ENCODE data around the gene APBB2. TPM values are rescaled to one million over a fixed set of nuclear protein-coding genes. Genes with fewer than 3 reads are reported as not detected.

The APBB2 gene
- total and polyA plus RNA-seq, 4 donors, result 22.7 to 101 (median 64.4) TPM

DNA sequence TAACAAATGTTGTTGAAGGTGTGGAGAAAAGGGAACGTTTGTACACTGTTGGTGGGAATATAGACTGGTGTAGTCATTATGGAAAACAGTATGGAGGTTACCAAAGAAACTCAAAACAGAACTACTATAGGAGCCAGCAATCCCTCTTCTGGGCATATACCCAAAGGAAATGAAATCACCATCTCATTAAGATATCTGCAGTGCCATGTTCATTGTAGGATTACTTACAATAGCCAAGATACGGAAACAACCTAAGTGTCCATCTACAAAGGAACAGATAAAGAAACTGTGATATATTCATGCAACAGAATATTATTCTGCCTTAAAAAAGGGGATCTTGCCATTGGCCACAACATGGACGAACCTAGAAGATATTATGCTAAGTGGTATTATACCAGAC, 22.2 kb downstream of the APBB2 start:
- Histone ChIP-seq H3K4me3 (ENCODE audit: low read length in 2 of 2) (no peak overlapping the region), H3K36me3 (ENCODE audit: control insufficient read depth in 1 of 2, insufficient read depth in 2 of 2, low read length in 1 of 2) (no peaks in the 10 kb centered on the region), H3K9me3 (ENCODE audit: control insufficient read depth, low read length) (no peaks in the 10 kb centered on the region), H3K4me1 (ENCODE audit: control insufficient read depth in 1 of 2, insufficient read depth in 2 of 2, low read length in 2 of 2) (peaks cover 0 to 8% of the 10 kb centered on the region in 2 donors), H3K27ac (ENCODE audit: low read depth in 1 of 2, low read length in 2 of 2) (no peak overlapping the region), H3K27me3 (ENCODE audit: control insufficient read depth in 1 of 2, insufficient read depth in 2 of 2, low read length in 1 of 2) (no peaks in the 10 kb centered on the region)
- no peak for ATAC-seq (ENCODE audit: low FRiP score)
- intact Hi-C loops (cut with DNase I), result no loop called here
- DNase-seq, result no peak
- 41 to 48% methylated on average over 3 of the region's 3 CpGs for WGBS, 2 donors

DNA sequence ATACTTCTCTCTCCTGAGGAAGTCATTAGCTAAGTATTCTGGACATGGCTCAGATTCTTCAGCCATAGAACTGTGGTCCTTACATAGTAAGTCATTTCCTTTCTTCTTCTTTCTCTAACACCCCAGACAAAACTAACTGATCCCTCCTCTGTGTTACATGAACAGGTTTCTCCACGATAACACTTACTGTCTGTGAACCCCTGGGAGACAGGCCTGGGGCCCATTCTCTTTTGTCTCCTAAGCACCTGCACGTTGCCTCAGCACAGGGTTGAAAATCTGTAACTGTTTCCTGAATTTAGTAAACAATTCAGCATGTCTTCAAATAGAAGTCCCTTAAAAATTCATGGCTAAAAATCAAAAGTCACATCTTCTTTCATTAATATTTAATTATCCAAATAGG, 24.7 kb downstream of the APBB2 start:
- H3K4me1 ChIP-seq (ENCODE audit: control insufficient read depth in 1 of 2, insufficient read depth in 2 of 2, low read length in 2 of 2), result peaks cover 2 to 7% of the 10 kb centered on the region in 2 donors
- H3K4me3 ChIP-seq (ENCODE audit: low read length in 2 of 2), result no peak overlapping the region
- WGBS, 2 donors, result 82 to 83% methylated on average over 2 of the region's 2 CpGs
- no peak for DNase-seq
- no peaks in the 10 kb centered on the region for H3K36me3 ChIP-seq (ENCODE audit: control insufficient read depth in 1 of 2, insufficient read depth in 2 of 2, low read length in 1 of 2)
- H3K9me3 ChIP-seq (ENCODE audit: control insufficient read depth, low read length), result no peaks in the 10 kb centered on the region
- ATAC-seq (ENCODE audit: low FRiP score), result no peak
- no peaks in the 10 kb centered on the region for H3K27me3 ChIP-seq (ENCODE audit: control insufficient read depth in 1 of 2, insufficient read depth in 2 of 2, low read length in 1 of 2)
- H3K27ac ChIP-seq (ENCODE audit: low read depth in 1 of 2, low read length in 2 of 2), result no peak overlapping the region
- intact Hi-C loops (cut with DNase I), result no loop called here

DNA sequence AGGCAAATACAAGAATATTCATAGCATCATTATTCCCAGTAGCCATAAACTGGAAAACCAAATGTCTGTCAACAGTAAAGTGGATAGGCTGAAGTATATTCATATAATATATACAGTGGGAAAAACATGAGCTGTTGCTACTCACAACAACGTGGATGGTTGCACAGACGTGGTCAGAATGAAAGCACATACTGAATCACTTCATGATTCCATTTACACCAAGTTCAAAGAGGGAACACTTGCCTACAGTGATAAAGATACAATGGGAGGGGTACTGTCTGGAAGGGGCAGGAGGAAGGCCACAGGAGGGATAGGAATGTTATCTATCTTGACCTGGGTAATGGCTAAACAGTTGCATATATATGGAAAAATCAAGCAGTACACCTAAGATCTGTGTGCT, 25.3 kb downstream of the APBB2 start:
- intact Hi-C loops (cut with DNase I), result no loop called here
- H3K9me3 ChIP-seq (ENCODE audit: control insufficient read depth, low read length), result no peaks in the 10 kb centered on the region
- WGBS, 2 donors, result 70 to 83% methylated on average over 2 of the region's 2 CpGs
- H3K36me3 ChIP-seq (ENCODE audit: control insufficient read depth in 1 of 2, insufficient read depth in 2 of 2, low read length in 1 of 2), result no peaks in the 10 kb centered on the region
- ATAC-seq (ENCODE audit: low FRiP score) (no peak), DNase-seq (no peak)
- H3K4me1 ChIP-seq (ENCODE audit: control insufficient read depth in 1 of 2, insufficient read depth in 2 of 2, low read length in 2 of 2), result peaks cover 2 to 7% of the 10 kb centered on the region in 2 donors
- H3K27ac ChIP-seq (ENCODE audit: low read depth in 1 of 2, low read length in 2 of 2), result no peak overlapping the region
- H3K27me3 ChIP-seq (ENCODE audit: control insufficient read depth in 1 of 2, insufficient read depth in 2 of 2, low read length in 1 of 2), result no peaks in the 10 kb centered on the region
- no peak overlapping the region for H3K4me3 ChIP-seq (ENCODE audit: low read length in 2 of 2)

- DNase-seq, result no peak
- Histone ChIP-seq H3K27ac (ENCODE audit: low read depth in 1 of 2, low read length in 2 of 2) (no peak overlapping the region), H3K27me3 (ENCODE audit: control insufficient read depth in 1 of 2, insufficient read depth in 2 of 2, low read length in 1 of 2) (no peaks in the 10 kb centered on the region), H3K36me3 (ENCODE audit: control insufficient read depth in 1 of 2, insufficient read depth in 2 of 2, low read length in 1 of 2) (no peaks in the 10 kb centered on the region), H3K9me3 (ENCODE audit: control insufficient read depth, low read length) (no peaks in the 10 kb centered on the region), H3K4me3 (ENCODE audit: low read length in 2 of 2) (no peak overlapping the region), H3K4me1 (ENCODE audit: control insufficient read depth in 1 of 2, insufficient read depth in 2 of 2, low read length in 2 of 2) (peaks cover 2 to 7% of the 10 kb centered on the region in 2 donors)
- intact Hi-C loops (cut with DNase I), result no loop called here
- no peak for ATAC-seq (ENCODE audit: low FRiP score)
- 6 to 7% methylated on average over 5 of the region's 5 CpGs for WGBS, 2 donors
Observed at GRCh38 chr4:41185614-41186592, 28.4 kb downstream of the APBB2 start.

GRCh38 chr4:41184009-41184408, 30.3 kb downstream of the APBB2 start:
- Histone ChIP-seq H3K9me3 (ENCODE audit: control insufficient read depth, low read length) (no peaks in the 10 kb centered on the region), H3K27me3 (ENCODE audit: control insufficient read depth in 1 of 2, insufficient read depth in 2 of 2, low read length in 1 of 2) (no peaks in the 10 kb centered on the region), H3K36me3 (ENCODE audit: control insufficient read depth in 1 of 2, insufficient read depth in 2 of 2, low read length in 1 of 2) (no peaks in the 10 kb centered on the region), H3K27ac (ENCODE audit: low read depth in 1 of 2, low read length in 2 of 2) (no peak overlapping the region), H3K4me1 (ENCODE audit: control insufficient read depth in 1 of 2, insufficient read depth in 2 of 2, low read length in 2 of 2) (peaks cover 3 to 5% of the 10 kb centered on the region in 2 donors), H3K4me3 (ENCODE audit: low read length in 2 of 2) (no peak overlapping the region)
- DNase-seq (no peak), ATAC-seq (ENCODE audit: low FRiP score) (no peak)
- intact Hi-C loops (cut with DNase I), result no loop called here
- WGBS, 2 donors, result 78 to 88% methylated on average over 5 of the region's 5 CpGs

- intact Hi-C loops (cut with DNase I), result no loop called here
- WGBS, 2 donors, result 96 to 97% methylated on average over 4 of the region's 4 CpGs
- Histone ChIP-seq H3K27me3 (ENCODE audit: control insufficient read depth in 1 of 2, insufficient read depth in 2 of 2, low read length in 1 of 2) (no peaks in the 10 kb centered on the region), H3K36me3 (ENCODE audit: control insufficient read depth in 1 of 2, insufficient read depth in 2 of 2, low read length in 1 of 2) (no peaks in the 10 kb centered on the region), H3K27ac (ENCODE audit: low read depth in 1 of 2, low read length in 2 of 2) (no peak overlapping the region), H3K4me3 (ENCODE audit: low read length in 2 of 2) (no peak overlapping the region), H3K9me3 (ENCODE audit: control insufficient read depth, low read length) (no peaks in the 10 kb centered on the region), H3K4me1 (ENCODE audit: control insufficient read depth in 1 of 2, insufficient read depth in 2 of 2, low read length in 2 of 2) (peaks cover 3 to 5% of the 10 kb centered on the region in 2 donors)
- DNase-seq (no peak), ATAC-seq (ENCODE audit: low FRiP score) (no peak)
Observed at GRCh38 chr4:41183021-41183553, 31.3 kb downstream of the APBB2 start.

DNA sequence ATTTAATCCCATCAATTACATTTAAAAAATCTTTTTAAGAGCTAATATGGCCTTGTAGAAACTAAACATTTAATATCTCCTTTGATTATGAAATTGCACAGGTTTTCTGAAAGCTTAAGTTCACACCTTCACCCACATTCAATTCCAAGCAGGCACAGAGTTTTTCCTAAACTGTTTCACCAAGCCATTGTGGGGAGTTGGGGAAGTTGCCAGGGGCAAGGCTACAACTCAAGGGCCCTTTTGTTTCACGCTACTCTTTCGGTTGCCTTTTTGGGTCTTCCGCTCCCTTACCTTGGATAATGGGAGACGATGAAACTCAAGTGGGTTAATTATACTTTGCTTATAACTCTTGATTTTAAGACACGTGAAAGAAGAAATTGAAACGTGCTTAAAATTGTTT, 33.3 kb downstream of the APBB2 start:
- Histone ChIP-seq H3K4me3 (ENCODE audit: low read length in 2 of 2) (no peak overlapping the region), H3K36me3 (ENCODE audit: control insufficient read depth in 1 of 2, insufficient read depth in 2 of 2, low read length in 1 of 2) (no peaks in the 10 kb centered on the region), H3K27ac (ENCODE audit: low read depth in 1 of 2, low read length in 2 of 2) (no peak overlapping the region), H3K4me1 (ENCODE audit: control insufficient read depth in 1 of 2, insufficient read depth in 2 of 2, low read length in 2 of 2) (peaks cover 5 to 11% of the 10 kb centered on the region in 2 donors), H3K9me3 (ENCODE audit: control insufficient read depth, low read length) (no peaks in the 10 kb centered on the region), H3K27me3 (ENCODE audit: control insufficient read depth in 1 of 2, insufficient read depth in 2 of 2, low read length in 1 of 2) (no peaks in the 10 kb centered on the region)
- intact Hi-C loops (cut with DNase I), result no loop called here
- ATAC-seq (ENCODE audit: low FRiP score) (no peak), DNase-seq (no peak)
- 94 to 95% methylated on average over 6 of the region's 6 CpGs for WGBS, 2 donors

DNA sequence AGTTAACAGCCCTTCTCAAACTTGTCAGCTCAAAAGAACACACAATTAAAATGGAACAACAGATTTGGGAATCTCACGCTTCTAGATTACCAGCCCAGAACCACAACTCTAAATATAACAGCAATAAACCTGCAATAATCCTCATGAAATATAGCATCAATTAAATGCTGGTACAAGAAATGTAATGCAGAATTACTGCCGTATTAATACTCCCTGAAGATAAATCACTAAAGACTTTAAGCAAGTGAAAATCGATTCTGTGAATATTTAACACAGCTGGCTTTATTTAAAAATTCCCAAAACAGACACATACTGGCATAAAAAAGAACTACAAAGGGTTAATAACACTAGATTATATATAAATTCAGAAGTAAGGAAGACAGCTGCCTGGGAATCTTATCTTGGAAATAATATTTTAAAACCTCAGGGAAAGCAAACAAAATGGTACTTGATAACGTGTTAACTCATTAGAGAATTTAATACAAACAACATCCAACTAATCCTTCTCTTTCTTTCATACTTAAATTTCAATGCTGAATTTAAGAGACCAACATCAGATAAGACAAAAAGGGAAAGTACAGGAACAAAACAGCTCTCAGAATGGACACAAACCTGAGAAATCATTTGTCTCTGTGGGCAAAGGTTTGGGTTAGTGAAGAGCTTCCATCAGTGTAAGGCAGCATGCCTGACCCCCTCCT, 34.7 kb downstream of the APBB2 start:
- no peak overlapping the region for H3K27ac ChIP-seq (ENCODE audit: low read depth in 1 of 2, low read length in 2 of 2)
- no peak for ATAC-seq (ENCODE audit: low FRiP score)
- no peak overlapping the region for H3K4me3 ChIP-seq (ENCODE audit: low read length in 2 of 2)
- no peak for DNase-seq
- no peaks in the 10 kb centered on the region for H3K9me3 ChIP-seq (ENCODE audit: control insufficient read depth, low read length)
- WGBS, 2 donors, result 28 to 31% methylated on average over 4 of the region's 4 CpGs
- no peaks in the 10 kb centered on the region for H3K27me3 ChIP-seq (ENCODE audit: control insufficient read depth in 1 of 2, insufficient read depth in 2 of 2, low read length in 1 of 2)
- H3K4me1 ChIP-seq (ENCODE audit: control insufficient read depth in 1 of 2, insufficient read depth in 2 of 2, low read length in 2 of 2), result peaks cover 4 to 8% of the 10 kb centered on the region in 2 donors
- no peaks in the 10 kb centered on the region for H3K36me3 ChIP-seq (ENCODE audit: control insufficient read depth in 1 of 2, insufficient read depth in 2 of 2, low read length in 1 of 2)
- intact Hi-C loops (cut with DNase I), result loop anchor here in 1 of 2 donors (5.0 kb wide), 1 partner anchor 33 kb away; the partner anchor contains the start of gene APBB2
